ENCODE data around the gene MYH15.

MYH15 gene

DNA sequence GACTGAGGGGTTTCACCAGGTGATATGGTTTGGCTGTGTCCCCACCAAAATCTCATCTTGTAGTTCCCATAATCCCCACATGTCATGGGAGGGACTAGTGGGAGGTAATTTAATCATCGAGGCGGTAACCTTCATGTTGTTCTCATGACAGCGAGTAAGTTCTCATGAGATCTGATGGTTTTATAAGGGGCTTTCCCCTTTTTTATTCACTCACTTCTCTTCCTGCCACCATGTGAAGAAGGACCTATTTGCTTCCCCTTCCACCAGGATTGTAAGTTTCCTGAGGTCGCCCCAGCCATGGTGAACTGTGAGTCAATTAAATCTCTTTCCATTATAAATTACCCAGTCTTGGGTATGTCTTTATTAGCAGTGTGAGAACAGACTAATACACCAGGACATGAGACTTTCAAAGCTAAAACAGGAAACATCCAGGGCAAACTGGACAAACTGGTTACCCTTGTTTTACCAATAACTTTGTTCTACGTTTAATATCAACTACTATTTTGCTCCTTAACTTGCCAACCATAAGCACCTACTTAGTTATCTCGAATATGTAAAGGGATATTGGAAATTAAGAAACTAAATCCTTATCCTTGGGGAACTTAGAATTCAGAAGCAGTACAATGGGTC, 98.2 kb downstream of the MYH15 start:
- DNase-seq (ENCODE audit: low read depth) = no peak

DNA sequence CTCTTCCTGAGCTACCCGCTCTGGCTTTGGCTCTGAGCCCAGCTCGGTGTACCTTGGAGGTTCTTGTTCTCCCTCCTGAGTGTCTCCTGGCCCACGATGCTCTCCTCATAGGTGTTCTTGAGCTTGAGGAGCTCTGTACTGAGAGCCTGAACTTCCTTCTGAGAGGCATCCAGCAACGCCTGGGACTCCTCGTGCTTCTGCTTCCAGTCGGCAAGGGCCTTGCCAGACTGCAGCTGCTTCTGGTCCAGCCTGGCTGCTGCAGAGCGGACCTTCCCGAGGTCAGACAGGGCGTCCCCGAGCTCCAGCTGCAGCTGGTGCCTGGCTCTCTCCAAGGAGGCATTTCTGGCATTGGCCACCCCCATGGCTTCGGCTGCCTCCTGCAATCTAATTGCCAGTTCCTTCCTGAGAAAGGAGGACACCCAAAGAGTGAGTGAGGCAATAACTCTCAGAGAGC, 99.8 kb downstream of the MYH15 start:
- DNase-seq (ENCODE audit: low read depth) = no peak

DNA sequence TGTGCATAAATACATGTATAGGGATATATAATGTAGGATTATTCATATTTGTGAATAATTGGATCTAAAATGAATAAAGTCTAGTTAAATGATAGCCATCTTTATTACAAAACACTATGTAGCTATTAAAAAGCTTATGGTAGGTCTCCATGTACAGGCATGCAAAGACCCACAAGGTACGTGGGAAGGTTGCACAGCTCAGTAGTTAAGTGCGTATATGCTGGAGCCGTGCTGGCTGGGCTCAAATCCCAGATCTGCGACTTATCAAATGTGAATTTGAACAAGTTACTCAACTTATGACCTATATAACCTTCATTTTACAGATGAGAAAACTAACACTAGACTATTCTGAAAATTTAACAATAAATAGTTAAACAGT, 100.6 kb downstream of the MYH15 start:
- no peak for DNase-seq (ENCODE audit: low read depth)

DNA sequence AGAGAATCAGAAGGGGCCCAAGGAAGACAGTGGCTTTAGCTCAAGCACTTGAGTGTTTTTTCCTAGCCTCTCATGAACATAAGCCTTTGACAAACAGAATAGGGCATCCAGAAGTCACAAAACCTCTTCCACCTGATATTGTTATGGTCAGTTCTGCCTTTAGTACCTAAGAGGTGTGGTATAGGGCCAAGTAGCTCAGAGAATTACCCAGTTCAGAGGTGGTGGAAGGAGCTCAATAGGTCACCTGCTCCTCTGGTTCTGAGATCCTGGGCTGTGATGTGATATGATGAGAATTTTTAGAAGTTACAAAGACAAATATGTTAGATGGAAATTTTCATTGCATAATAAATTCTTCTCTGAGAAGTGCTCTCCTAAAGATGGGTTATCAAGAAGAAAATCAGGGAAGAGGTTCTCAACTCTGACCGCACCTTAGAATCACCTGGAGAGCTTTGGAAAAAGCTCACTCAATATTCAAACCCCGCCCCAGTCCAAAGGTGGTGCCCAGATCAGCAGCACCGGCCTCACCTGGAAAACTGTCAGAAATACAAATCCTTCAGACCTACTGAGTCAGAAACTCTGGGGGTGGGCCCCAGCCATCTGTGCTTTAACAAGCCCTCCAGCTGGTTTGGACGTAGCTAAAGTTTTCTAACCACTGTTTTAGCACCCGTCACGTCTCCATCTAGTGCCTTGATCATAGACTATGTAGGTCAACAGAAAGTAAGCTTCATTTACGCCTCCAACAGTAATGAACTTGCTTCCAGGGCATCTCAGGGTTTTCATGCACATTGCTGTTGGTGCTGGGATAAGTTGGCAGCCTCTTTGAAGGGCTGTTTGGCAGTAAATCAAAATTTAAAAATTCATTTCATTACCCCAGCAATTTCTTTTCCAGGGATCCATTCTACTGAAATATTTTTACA, 101.3 kb downstream of the MYH15 start:
- no peak for DNase-seq (ENCODE audit: low read depth)

DNA sequence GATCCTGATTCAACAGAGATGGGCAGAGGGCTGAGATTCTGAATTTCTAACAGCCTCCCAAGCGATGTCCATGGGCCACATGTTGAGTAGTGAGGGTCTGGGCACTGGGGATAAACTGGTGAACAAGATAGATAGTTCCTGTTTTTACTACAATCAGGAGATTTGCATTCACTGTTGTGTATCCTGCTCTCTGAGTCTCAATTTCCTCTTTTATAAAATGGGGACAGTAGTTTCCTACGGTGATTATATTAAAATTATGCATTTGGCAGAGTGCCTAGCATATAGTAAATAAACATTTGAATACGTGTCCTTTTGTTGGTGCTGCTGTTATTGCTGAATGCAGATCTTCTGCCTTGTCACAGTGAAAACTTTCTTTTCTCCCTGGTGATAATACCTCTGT, 102.5 kb downstream of the MYH15 start:
- DNase-seq (ENCODE audit: low read depth) = no peak

DNA sequence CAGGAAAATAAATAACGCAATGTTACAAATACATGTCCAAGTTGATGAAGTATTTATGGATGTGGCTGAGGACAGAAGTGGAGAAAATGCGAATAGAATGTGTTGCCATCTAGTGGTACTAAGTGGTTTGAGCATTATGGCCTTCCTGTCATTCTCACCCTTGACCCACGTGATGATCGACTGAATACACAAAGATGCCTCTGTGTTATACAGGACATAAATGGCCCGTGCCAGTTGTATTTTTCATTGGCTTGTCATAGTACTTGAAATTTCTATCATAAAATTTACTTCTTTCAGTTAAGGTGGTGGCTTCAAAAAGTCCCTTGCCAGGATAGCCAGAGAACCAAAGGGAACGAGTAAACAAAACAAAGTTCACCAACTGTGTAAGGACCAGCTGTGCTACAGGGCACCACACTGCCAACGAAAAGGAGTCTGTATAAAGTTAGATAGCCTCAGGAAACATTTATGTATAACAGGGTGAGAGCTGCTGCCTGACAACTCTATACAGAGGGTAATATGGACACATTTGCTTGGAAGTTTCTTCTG, 103.7 kb downstream of the MYH15 start:
- DNase-seq (ENCODE audit: low read depth) = no peak

DNA sequence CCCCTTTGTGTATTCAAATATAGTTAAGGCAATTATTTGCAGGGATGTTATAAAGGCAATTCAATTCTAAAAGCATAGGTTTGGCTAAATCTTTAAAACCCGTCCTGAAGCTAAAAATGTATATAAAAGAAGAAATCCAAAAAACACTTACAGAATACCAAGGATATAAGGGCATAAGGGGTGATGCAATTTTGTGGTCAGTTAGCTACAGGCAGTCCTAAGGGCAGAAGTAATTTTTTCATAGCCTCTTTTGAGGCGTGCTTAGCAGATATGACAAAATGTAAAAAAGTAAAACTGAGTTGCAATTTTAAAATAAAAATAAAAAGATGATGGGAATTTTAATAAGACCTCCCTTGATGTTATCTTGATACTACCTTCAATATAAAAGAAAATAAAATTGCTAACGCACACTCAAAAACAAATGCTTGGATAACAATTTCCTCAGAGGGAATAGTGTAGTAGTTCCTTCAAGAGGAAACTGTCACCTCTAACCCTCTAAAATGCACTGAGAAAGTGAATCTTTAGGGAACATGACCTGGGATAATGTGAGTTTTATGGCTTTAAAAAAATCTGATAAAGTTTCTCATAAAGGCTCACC, 104.2 kb downstream of the MYH15 start:
- no peak for DNase-seq (ENCODE audit: low read depth)

DNA sequence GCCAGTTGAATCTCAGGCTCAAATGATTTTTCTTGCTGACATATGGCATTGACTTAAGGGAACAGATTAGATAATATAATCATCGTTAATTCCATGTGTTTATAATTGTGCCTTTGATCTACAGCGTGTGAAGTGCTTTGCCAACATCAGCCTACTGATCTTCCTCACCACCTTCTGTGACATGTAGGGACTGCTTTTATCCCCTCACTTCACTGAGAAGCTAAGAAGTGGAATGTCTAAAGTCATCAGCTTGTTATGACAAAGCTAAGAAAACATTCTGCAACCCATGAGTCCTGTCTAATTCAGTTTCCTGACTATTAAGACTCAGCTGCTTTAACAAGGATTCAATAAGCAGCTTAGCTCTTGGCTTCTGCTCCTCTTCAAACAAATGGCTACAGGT, 106.0 kb downstream of the MYH15 start:
- DNase-seq (ENCODE audit: low read depth) = no peak

DNA sequence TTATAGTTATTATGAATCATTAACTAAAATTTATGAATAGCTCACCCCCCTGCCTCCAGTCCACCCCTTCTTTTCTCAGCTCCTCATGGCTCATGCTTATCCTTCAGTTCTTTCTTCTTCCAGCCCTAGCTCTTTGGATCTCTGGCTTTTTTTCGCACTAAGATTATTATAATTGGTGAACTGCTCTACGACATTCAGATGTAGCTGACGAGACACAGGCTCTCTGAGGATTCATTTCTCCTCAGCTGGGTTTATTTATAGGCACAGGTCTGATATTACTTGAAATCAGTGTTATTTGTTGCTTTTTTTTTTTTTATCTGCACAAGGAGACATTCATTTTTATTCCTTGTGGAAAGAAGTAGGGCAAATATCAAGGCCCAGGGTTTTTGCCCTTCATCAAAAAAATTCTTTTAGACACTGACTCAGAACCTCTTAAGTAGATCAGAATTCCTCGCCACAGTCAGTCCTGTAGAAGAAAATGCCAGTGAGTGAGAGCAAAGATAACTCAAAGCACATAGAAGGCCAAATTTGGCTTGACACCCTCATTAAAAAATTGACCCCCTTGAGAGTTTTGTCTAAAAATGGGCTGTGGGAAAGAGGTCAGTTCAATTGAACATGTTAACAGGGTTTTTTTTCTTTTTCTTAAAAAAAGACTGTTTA, 106.6 kb downstream of the MYH15 start:
- DNase-seq (ENCODE audit: low read depth) = no peak

DNA sequence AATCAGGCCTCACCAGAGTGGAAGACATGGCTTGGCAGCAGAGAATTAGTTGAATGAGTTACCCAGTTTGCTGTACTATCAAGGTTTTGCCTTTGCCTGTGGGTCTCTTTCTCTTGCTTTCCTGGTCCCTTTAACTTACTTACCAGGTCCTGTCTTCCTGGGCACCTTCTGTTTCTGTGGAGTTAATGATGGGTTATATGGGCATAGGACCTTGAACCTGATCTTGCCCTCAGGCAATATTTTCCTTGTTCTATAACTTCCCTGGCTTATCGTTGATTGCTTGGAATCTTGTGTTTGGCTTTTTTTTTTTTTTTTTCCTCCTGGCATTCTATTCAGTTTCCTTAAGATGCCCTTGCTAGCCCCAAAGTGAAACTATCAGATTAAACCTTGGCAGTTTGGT, 107.2 kb downstream of the MYH15 start:
- DNase-seq (ENCODE audit: low read depth) = no peak

DNA sequence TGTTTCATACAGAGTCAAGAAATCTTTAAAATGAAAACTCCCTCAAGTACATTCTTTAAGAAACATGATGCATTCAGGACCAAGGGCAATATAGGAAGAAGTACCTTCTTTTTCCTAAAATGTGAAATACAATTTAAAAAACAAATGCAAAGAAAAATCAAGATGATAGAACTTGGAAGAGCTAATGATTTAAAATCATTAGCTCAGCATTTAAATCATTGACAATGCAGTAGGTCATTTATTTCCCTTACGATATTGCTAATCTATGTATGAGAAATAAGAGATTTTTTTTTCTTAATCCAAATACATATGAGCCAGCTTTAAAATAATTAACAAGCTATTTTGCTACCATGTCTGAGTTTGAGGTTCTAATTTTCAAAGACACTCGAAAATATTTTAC, 108.6 kb downstream of the MYH15 start:
- DNase-seq (ENCODE audit: low read depth) = no peak

DNA sequence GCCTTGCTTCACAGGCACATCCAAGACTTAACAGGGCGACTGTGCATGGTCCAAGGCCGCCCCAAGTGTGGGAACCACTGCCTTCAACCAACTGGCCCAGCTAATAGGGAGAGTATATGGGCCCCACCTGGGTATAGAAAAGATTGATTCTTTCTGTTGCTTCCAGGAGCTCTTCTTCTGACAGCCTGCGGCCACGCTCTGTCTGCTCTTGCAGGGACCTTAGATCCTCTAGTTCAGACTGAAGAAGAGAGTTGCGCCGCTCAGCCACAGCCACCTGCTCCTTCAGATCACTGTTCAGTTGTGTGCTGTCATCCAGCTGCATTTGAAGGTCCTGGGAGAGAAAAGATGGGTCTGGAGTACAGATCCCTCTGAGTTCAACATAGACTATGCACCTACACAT, 111.9 kb downstream of the MYH15 start:
- DNase-seq (ENCODE audit: low read depth) = no peak

DNA sequence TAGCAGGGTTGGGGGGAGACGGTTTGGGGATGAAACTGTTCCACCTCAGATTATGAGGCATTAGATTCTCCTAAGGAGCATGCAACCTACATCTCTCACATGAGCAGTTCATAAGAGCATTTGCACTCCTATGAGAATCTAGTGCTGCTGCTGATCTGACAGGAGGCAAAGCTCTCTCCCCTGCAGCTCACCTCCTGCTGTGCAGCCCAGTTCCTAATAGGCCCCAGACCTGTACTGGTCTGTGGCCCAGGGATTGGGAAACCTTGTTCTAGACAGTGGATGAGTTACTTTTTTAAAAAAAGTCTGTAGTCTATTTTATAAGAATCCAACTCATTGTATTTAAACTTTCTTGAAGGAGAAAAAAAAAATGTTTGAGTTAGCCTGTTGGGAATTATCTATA, 114.1 kb downstream of the MYH15 start:
- no peak for DNase-seq (ENCODE audit: low read depth)

DNA sequence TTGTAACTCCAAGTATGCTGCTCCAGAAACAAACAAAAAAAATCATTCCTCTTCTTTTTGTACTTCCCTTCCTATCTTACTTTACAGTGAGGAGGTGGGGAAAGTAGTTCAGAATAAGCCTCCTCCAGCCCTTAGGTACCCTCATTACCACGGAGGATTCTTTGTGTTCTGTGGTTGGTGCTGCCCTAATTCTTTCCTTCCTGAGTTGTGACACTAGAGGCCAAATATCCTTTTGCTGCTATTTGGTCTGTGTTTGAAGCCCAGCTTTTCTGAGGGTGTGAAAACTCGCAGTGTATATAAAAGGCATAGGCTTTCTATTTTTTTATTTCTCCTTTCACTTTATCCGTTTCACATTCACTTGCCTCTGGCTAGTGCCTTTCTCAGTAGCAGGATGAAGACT, 115.8 kb downstream of the MYH15 start:
- no peak for DNase-seq (ENCODE audit: low read depth)

DNA sequence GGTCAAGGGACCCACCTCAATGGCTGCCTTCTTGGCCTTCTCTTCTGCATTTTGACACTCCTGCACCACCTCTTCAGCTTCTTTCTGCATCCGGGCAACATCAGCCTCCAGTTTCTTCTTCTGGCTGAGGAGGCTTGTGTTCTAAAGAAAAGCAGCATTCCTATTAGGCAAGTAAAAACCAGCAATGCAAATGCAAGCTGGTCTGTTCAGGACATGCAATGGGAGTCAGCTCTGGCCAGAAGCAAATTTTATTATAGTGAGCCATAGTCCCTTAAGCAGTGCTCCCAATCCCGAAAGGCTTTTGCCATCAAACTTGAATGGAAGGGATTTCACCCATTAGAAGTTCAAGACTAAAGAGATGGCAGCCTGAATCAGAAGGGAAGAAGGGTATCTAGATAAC, 116.4 kb downstream of the MYH15 start:
- DNase-seq (ENCODE audit: low read depth) = no peak

DNA sequence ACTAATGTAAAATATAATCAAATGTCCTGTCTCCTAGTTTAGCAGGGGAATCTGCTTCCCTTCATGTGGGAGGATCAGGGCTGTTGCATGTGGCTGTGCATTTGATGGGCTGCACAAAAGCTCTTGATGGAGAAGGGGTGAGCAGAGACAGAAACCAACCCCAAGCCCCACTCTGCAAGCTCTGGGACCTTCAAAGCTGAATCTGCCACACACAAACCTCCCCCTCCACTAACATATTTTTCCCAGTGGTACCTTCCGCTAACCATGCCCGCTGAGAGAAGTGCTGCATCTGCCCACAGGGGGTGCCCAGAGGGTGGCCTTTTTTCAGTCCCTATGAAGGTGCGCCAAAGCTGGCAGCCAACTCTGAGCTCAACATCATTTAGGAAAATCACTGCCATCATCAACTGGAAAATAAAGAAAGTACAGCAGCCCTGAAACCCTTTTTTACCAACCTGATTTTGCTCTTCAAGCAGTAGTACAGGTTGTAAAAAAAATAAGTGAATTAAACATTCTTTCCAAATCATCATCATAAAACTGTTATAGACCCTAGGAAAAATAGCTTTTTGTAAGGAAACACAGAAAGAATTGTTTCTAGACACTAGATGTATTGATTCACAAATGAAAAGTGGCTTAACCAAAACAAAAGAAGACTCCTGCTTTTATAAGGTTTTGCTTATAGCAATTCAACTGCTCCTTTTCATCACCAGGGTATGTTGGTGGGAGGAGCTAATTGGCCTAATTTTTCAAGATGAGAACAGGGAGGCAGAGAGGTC, 117.1 kb downstream of the MYH15 start:
- DNase-seq (ENCODE audit: low read depth) = no peak

DNA sequence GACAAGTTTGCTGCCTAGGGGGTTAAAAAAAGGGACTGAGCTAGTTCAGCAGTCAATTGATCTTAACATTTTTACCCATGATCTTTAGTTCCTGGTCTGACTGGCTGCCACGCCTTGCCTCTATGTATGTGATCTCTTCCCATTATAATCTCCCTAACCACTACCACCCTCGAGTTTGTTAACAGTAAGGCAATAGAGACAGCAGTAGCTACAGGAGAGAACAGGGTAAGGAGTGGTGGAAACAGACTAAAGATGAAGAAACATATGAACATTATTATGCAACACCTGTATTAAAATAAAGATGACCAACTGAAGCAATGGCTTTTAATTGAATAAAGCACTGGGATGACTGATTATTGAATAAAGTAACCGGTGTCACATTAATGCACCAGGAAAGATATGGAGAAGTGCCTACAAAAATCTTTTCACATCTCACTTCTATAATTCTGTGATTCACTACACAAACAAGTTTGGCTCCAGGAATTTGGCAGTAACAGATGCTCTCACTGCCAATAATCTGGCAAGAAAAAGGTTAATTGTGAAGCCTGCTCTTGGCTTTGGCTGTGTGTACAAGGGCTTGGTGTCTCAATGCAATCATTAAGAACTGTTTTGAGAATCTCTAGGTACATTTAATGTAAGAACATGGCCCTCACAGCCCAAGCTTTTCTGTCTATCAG, 118.3 kb downstream of the MYH15 start:
- no peak for DNase-seq (ENCODE audit: low read depth)

DNA sequence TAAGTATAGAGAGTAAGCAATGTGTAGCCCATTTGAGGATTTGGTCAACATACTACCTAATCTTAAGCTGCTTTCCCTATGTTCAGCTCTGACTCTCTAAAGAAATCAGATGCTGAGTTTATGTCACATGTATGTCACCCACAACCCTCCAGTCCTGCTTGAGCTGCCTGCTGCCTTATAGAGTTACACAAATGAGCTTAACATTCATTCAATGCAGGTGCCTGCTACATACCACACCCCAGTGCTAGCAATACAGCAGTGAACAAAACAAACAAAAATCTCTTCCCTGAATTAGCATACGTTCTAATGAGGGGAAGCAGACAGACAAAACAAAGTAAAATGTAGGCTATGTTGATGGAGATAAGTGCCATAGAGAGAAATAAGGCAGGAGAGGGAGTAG, 121.0 kb downstream of the MYH15 start:
- no peak for DNase-seq (ENCODE audit: low read depth)

DNA sequence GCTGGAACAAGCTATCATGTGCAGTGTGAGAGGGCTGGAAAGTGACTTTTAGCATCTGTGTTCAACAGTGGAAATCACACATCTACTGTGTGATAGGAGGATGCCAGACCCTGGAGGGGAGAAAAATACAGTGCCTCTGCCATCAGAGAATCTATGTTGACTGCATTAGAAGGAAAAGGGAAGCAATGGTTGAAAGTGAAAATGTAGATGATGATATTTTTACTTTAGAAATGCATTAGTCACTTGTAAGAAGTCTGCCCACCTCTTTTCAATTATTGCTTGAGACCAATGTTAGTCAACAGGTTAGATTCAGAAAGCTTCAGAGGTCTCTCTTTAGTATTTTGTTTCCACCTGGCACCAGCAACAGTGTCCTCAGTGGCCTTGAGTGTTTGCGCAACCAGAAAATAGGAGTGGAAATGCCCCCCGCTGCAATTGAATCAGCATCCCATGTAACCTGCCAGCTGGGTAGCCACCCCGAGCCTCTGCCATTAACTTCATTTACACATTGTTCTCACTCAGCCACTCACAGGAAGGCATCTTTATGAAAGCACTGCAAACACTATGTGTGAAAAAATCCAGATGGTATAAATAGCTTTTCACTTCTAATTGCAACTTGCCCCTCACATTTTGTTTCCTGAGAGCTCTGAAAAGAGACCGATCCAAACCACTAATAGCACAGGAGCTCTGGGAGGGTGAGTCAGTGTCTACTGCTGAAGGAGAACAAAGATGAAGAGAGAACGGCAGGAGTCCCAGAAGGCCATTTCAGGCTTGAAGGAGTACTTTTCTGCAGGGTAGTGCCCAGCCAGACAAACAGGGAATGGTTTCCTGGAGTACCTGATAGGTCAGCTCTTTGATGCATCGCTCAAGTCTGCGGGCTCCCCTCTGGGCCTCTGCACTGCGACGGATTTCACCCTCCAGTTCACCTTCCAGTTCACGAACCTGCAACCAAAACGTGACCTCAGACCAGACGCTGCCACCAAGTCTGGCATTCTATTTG, 122.0 kb downstream of the MYH15 start:
- no peak for DNase-seq (ENCODE audit: low read depth)

DNA sequence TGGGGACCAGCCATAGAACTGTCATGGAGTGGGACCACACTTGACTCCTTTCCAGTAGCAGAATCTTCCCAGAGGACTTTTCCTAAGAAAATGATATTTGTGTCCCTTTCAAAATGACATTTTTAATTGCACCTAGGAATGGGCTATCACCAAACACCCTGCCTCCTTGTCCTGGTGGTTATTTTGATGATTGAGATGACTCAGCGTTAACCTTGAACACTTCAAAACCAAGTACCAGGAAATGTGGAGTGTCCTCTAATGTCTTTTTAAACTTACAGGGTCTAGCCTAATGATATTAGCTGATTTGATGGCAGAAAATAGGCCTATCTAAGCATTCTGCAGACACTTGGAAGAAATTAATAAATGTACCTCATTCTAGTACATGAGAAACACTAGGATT, 123.3 kb downstream of the MYH15 start:
- DNase-seq (ENCODE audit: low read depth) = no peak

Measured in CMK (cell line).